HG02588 (cell line): ENCODE measurements around the gene HTR1A.
A peak's percentile ranks its signal among the peaks of the same experiment; 100 is the strongest.

Source experiments
- ATAC-seq: cut with Tn5 transposase; IDR thresholded peaks from one replicate; pipeline ENCODE4 v1.9.1; 2021; ENCODE audit warnings: mild to moderate bottlenecking, moderate library complexity; ENCODE audit not compliant: unreplicated experiment

Gene HTR1A

GRCh38 chr5:63962279-63962678 is at the start of gene HTR1A:
HTR1A (minus strand) TSS chr5:63962445; CDS start chr5:63961719, 726 bp downstream.
- no peak for ATAC-seq

- ATAC-seq: no peak
Observed at GRCh38 chr5:64003966-64004365, 41.7 kb upstream of the HTR1A start.

- ATAC-seq: no peak
Observed at GRCh38 chr5:64000096-64000495, 37.9 kb upstream of the HTR1A start.

- ATAC-seq: no peak
Observed at GRCh38 chr5:63987053-63987452, 24.8 kb upstream of the HTR1A start.

- no peak for ATAC-seq
Observed at GRCh38 chr5:63981864-63982263, 19.6 kb upstream of the HTR1A start.

GRCh38 chr5:63963926-63964325 is 1.7 kb upstream of the HTR1A start:
- no peak for ATAC-seq

GRCh38 chr5:63963080-63963735 is 963 bp upstream of the HTR1A start:
- peak; percentile 66 for ATAC-seq

- no peak for ATAC-seq
Observed at GRCh38 chr5:63961598-63962161, 565 bp downstream of the HTR1A start.

- ATAC-seq: no peak
Observed at GRCh38 chr5:63961125-63961597, 1.1 kb downstream of the HTR1A start.

- ATAC-seq: no peak
Observed at GRCh38 chr5:63960646-63961045, 1.6 kb downstream of the HTR1A start.

GRCh38 chr5:63959177-63959982 is 2.9 kb downstream of the HTR1A start:
- no peak for ATAC-seq

- no peak for ATAC-seq
Observed at GRCh38 chr5:63958654-63959053, 3.6 kb downstream of the HTR1A start.

GRCh38 chr5:63957617-63958016 is 4.6 kb downstream of the HTR1A start:
- ATAC-seq: no peak

- ATAC-seq: no peak
Observed at GRCh38 chr5:63953217-63953616, 9.0 kb downstream of the HTR1A start.

- ATAC-seq: no peak
Observed at GRCh38 chr5:63935103-63935502, 27.1 kb downstream of the HTR1A start.

GRCh38 chr5:63931836-63932235 is 30.4 kb downstream of the HTR1A start:
- no peak for ATAC-seq

GRCh38 chr5:63928451-63928850 is 33.8 kb downstream of the HTR1A start:
- no peak for ATAC-seq

GRCh38 chr5:63923914-63924313 is 38.3 kb downstream of the HTR1A start:
- no peak for ATAC-seq

GRCh38 chr5:63919763-63920478 is 42.3 kb downstream of the HTR1A start:
- ATAC-seq: no peak

- ATAC-seq: no peak
Observed at GRCh38 chr5:63916786-63917185, 45.5 kb downstream of the HTR1A start.

GRCh38 chr5:63911871-63912270 is 50.4 kb downstream of the HTR1A start:
- no peak for ATAC-seq
